Heart left ventricle (tissue), 16 donors: ENCODE measurements around the gene LPP. TPM values are rescaled to one million over a fixed set of nuclear protein-coding genes. Genes with fewer than 3 reads are reported as not detected.

Experiments
- ATAC-seq, 4 donors: fragments of 200-7000 bp; cut with Tn5 transposase; one replicate each; pipeline ENCODE4 v1.9.1; 2020 to 2022; ENCODE audit warnings: moderate library complexity in 4 of 4, mild to moderate bottlenecking in 3 of 4, moderate number of reproducible peaks in 1 of 4
- DNase-seq, 5 donors: peaks; one replicate each; pipeline ENCODE4 v3.0.0-alpha.2; 2020
- H3K27ac ChIP-seq, 12 donors: fragments of 200-600 bp; sonication (generic) in 4 of 12; one replicate each; pipeline versions ENCODE4 v1.5.0 to v1.8.0; 2016 to 2022; ENCODE audit warnings: mild to moderate bottlenecking in 2 of 12
- H3K27me3 ChIP-seq, 9 donors: fragments of 200-600 bp; sonication (generic) in 2 of 9; one replicate each; pipeline versions ENCODE4 v1.5.1 to v1.8.0; 2016 to 2022; ENCODE audit warnings: mild to moderate bottlenecking in 3 of 9
- H3K36me3 ChIP-seq, 9 donors: fragments of 200-600 bp; sonication (generic) in 2 of 9; one replicate each; pipeline versions ENCODE4 v1.5.0 to v1.8.0; 2018 to 2022; ENCODE audit warnings: mild to moderate bottlenecking in 2 of 9
- H3K4me1 ChIP-seq, 12 donors: fragments of 200-600 bp; sonication (generic) in 4 of 12; one replicate each; pipeline versions ENCODE4 v1.5.0 to v1.8.0; 2016 to 2022; ENCODE audit warnings: mild to moderate bottlenecking in 3 of 12
- H3K4me3 ChIP-seq, 12 donors: fragments of 200-600 bp; sonication (generic) in 4 of 12; one replicate each; pipeline versions ENCODE4 v1.5.0 to v1.8.0; 2017 to 2022; ENCODE audit warnings: mild to moderate bottlenecking in 9 of 12, moderate library complexity in 4 of 12
- H3K9me3 ChIP-seq, 12 donors: fragments of 200-600 bp; sonication (generic) in 4 of 12; one replicate each; pipeline versions ENCODE4 v1.5.0 to v1.8.0; 2016 to 2022; ENCODE audit warnings: mild to moderate bottlenecking in 1 of 12
- POLR2A ChIP-seq, 2 donors: fragments of 450-650 bp; IDR thresholded peaks; one replicate each; pipeline ENCODE4 v1.6.1; 2017; ENCODE audit warnings: antibody characterized with exemption in 2 of 2, mild to moderate bottlenecking in 2 of 2, moderate library complexity in 2 of 2
- WGBS, 4 donors: extraction: QIAGEN DNeasy Blood & Tissue Kit in 2 of 4; methylation state at CpG; one replicate each; pipeline versions ENCODE4 v1.1.5 to v1.1.7; 2013 to 2018; 5-methylcytosine and 5-hydroxymethylcytosine counted together
- intact Hi-C, 10 donors: fragments of 100-400 bp; cut with DNase I; formaldehyde crosslinking; loops; one replicate each; pipeline versions ENCODE4 v1.11.1 to v1.14.2; 2022
- polyA plus RNA-seq, 2 donors: library from polyadenylated mRNA; stranded (reverse); fragments of 200-250 nt; gene quantifications; one replicate each; pipeline ENCODE4 v1.2.3, GENCODE V29; 2013
- total RNA-seq, 9 donors: library from RNA; depleted of rRNA in 2 of 9; stranded (reverse); fragments of >200 nt in 2 of 9; fragmentation: NEBNext Ultra II Directional in 3 of 9; extraction: Animal tissue kit (Norgen Biotek cat#: 25700) in 3 of 9; gene quantifications; one replicate each; pipeline versions ENCODE4 v1.1.0 to v1.2.4, GENCODE V29; 2016 to 2023
- TF ChIP-seq, protein P1 (sequence below), 12 donors: fragments of 200-600 bp; sonication (generic) in 4 of 12; IDR thresholded peaks; one replicate each; pipeline versions ENCODE4 v1.5.0 to v1.8.0; 2018 to 2022; ENCODE audit warnings: antibody characterized with exemption in 12 of 12, mild to moderate bottlenecking in 5 of 12
- donor health status: ischemic (EF 13 %, LVEDD 7.1; RV severe dilation, severe dysfunction).
- donor health status: healthy with polysubstance abuse.
- donor health status: DM: no; HTN: yes; CAD: no.
- donor health status: DM: no; HTN: no; CAD: no.
- donor health status: ischemic (EF 25% LVEDD 6.9; RV normal size, moderate dysfunction).
- donor health status: ischemic (EF 25% LVEDD 5.7; RV mildly dilated, moderate dysfunction).
- donor health status: healthy.
- donor health status: DM: yes; HTN: yes; CAD: no.
- donor health status: ischemic (EF 35%, LVEDD 5.7; RV mildly dilated, moderate dysfunction).
- donor health status: nonischemic (EF 11% LVEDD 7.7; RV severe dilation, severe dysfunction).
- donor health status: DM: yes; HTN: yes; CAD: no.
- donor health status: PGD.
- donor health status: ischemic (EF 29% LVEDD 5.4; RV normal size, mild dysfunction).
- donor health status: nonischemic (EF 23%, LVEDD 6.1; RV moderate dilation, normal function).

Gene LPP
- total and polyA plus RNA-seq, 11 donors, result 9.2 to 178 (median 100) TPM

- Histone ChIP-seq H3K36me3 (no peaks in the 10 kb centered on the region), H3K9me3 (no peaks in the 10 kb centered on the region), H3K27ac (peak overlapping the region in 3 of 12 donors; percentile 7 to 56 (median 52)), H3K4me1 (peaks cover 0 to 71% (median 13%) of the 10 kb centered on the region in 12 donors), H3K4me3 (no peak overlapping the region), H3K27me3 (no peaks in the 10 kb centered on the region)
- intact Hi-C loops, result loop anchor here in 3 of 10 donors (5.0 to 10.0 kb wide), 4 partner anchors 240 to 843 kb away; partner anchors contain the start of gene BCL6 (in 1 of the 3)
- DNase-seq, result no peak
- WGBS, 4 donors, result 85 to 88% (median 87%) methylated on average over 4 of the region's 4 CpGs
- no peak for TF ChIP-seq POLR2A (IDR thresholded peaks at IDR 0.05)
- TF ChIP-seq, protein P1, sequence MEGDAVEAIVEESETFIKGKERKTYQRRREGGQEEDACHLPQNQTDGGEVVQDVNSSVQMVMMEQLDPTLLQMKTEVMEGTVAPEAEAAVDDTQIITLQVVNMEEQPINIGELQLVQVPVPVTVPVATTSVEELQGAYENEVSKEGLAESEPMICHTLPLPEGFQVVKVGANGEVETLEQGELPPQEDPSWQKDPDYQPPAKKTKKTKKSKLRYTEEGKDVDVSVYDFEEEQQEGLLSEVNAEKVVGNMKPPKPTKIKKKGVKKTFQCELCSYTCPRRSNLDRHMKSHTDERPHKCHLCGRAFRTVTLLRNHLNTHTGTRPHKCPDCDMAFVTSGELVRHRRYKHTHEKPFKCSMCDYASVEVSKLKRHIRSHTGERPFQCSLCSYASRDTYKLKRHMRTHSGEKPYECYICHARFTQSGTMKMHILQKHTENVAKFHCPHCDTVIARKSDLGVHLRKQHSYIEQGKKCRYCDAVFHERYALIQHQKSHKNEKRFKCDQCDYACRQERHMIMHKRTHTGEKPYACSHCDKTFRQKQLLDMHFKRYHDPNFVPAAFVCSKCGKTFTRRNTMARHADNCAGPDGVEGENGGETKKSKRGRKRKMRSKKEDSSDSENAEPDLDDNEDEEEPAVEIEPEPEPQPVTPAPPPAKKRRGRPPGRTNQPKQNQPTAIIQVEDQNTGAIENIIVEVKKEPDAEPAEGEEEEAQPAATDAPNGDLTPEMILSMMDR (IDR thresholded peaks at IDR 0.05), result peak in 2 of 12 donors; percentile 20 to 22
- ATAC-seq, result no peak
These were observed 431.2 kb downstream of the LPP start for GRCh38 chr3:188584958-188585689.

DNA sequence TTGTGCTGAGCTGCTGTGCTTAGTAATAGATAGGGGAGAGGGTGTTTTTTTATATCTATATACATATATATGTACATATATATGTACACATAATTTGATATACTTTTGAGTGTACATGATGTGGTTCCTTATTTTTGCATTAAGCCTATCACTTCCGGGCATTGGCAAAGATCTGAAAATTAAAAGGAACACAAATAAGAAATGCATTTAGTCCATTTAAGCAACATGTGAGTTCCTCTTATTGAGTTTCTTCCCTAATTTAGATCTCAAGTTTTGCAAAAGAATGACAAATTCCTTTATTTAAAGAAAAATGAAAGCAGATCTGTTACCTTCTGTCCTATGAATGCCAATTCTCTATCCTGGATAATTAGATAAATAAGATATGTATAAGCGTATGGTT is 435.1 kb downstream of the LPP start:
- Histone ChIP-seq H3K4me1 (peaks cover 0 to 71% (median 16%) of the 10 kb centered on the region in 12 donors), H3K9me3 (no peaks in the 10 kb centered on the region), H3K27ac (peak overlapping the region in 1 of 12 donors; percentile 65), H3K4me3 (peak overlapping the region in 1 of 12 donors; percentile 26), H3K36me3 (no peaks in the 10 kb centered on the region), H3K27me3 (no peaks in the 10 kb centered on the region)
- no peak for TF ChIP-seq POLR2A (IDR thresholded peaks at IDR 0.05)
- TF ChIP-seq, protein P1 (IDR thresholded peaks at IDR 0.05), result no peak
- WGBS, 4 donors, result 80 to 88% (median 85%) methylated on average over 2 of the region's 2 CpGs
- intact Hi-C loops, result loop anchor here in 2 of 10 donors (10.0 kb wide), 3 partner anchors 244 to 844 kb away; partner anchors contain the start of gene BCL6 (in 1 of the 2)
- DNase-seq (no peak), ATAC-seq (no peak)

- WGBS, 4 donors, result 92 to 94% (median 93%) methylated on average over 2 of the region's 2 CpGs
- Histone ChIP-seq H3K27me3 (no peaks in the 10 kb centered on the region), H3K4me3 (no peak overlapping the region), H3K36me3 (no peaks in the 10 kb centered on the region), H3K9me3 (no peaks in the 10 kb centered on the region), H3K4me1 (peaks cover 0 to 73% (median 16%) of the 10 kb centered on the region in 12 donors), H3K27ac (peak overlapping the region in 1 of 12 donors; percentile 65)
- no peak for ATAC-seq
- DNase-seq, result no peak
- intact Hi-C loops, result loop anchor here in 2 of 10 donors (10.0 kb wide), 3 partner anchors 245 to 845 kb away; partner anchors contain the start of gene BCL6 (in 2 of the 2)
- TF ChIP-seq, protein P1 (IDR thresholded peaks at IDR 0.05), result no peak
- TF ChIP-seq POLR2A (IDR thresholded peaks at IDR 0.05), result no peak
These were observed 435.8 kb downstream of the LPP start for GRCh38 chr3:188589771-188590170.

DNA sequence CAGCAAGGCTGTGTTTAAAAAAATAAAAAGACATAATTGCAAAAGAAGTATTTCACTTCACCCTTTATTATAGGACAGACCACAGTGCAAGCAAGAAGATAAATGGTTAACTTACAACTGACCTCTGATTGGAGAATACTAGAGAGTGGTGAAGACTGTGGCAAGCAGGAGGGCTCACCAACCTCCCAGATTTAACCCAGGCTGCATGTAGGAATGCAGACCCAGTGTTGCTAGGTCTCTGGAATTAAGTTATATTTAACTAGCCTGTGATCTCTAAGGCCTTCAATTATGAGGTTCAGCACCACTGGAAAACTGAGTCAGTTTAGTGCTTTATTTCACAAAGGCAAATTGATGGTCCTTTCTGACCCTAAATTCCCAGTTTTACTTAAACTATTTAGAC is 436.6 kb downstream of the LPP start:
- no peaks in the 10 kb centered on the region for H3K27me3 ChIP-seq
- TF ChIP-seq POLR2A (IDR thresholded peaks at IDR 0.05), result no peak
- TF ChIP-seq, protein P1 (IDR thresholded peaks at IDR 0.05), result no peak
- DNase-seq (no peak), ATAC-seq (no peak)
- H3K9me3 ChIP-seq, result no peaks in the 10 kb centered on the region
- no peaks in the 10 kb centered on the region for H3K36me3 ChIP-seq
- peak overlapping the region in 1 of 12 donors; percentile 46 for H3K27ac ChIP-seq
- H3K4me1 ChIP-seq, result peaks cover 0 to 73% (median 11%) of the 10 kb centered on the region in 12 donors
- intact Hi-C loops, result loop anchor here in 1 of 10 donors (10.0 kb wide), 1 partner anchor 846 kb away; the partner anchor contains the start of gene BCL6
- no peak overlapping the region for H3K4me3 ChIP-seq
